ENCODE results near the gene TEN1. TPM values are rescaled to one million over a fixed set of nuclear protein-coding genes. Genes with fewer than 3 reads are reported as not detected.

Gene TEN1
- total and polyA plus RNA-seq, 9 of the 15 experiments (the other 6 are each of a cell fraction or from before 2014, with no cell fraction given): 1.3 to 25.7 (median 10.1) TPM

- in situ Hi-C loops (cut with MboI) (no loop called here), intact Hi-C loops (cut with micrococcal nuclease) (no loop called here)
- Histone ChIP-seq H3K9ac (ENCODE audit: insufficient read depth in 1 of 2, low read depth in 2 of 2, low read length in 2 of 2) (no peak overlapping the region), H2AFZ (ENCODE audit: low read depth, low read length) (no peak overlapping the region), H3K36me3 (ENCODE audit: control insufficient read depth, insufficient read depth, low read length) (peaks cover 3% of the 10 kb centered on the region; the same call in 1 of the 3 replicates), H3K79me2 (ENCODE audit: control insufficient read depth, insufficient read depth, low read length) (no peaks in the 10 kb centered on the region), H3K4me2 (ENCODE audit: insufficient read depth, low read length) (no peak overlapping the region), H3K9me3 (replicated peaks; ENCODE audit: control insufficient read depth, insufficient read depth, low read depth, low read length) (no peaks in the 10 kb centered on the region), H3K27me3 (ENCODE audit: control insufficient read depth in 2 of 2, insufficient read depth in 2 of 2, low read length in 2 of 2) (no peaks in the 10 kb centered on the region), H3K27ac (ENCODE audit: extremely low read depth, low read depth, low read length) (no peak overlapping the region), H3K4me1 (replicated peaks in 1 of 2; ENCODE audit: control insufficient read depth in 2 of 2, insufficient read depth in 2 of 2, low read length in 2 of 2) (peaks cover 11% of the 10 kb centered on the region in 2 experiments; a peak in 4 of 5 replicates), H3K9me1 (ENCODE audit: control insufficient read depth, insufficient read depth, low read length) (no peaks in the 10 kb centered on the region), H3K4me3 (no peak overlapping the region), H4K20me1 (replicated peaks; ENCODE audit: control insufficient read depth, insufficient read depth, low read length) (peaks cover 10% of the 10 kb centered on the region)
- FAIRE-seq (no peak), ATAC-seq (no peak), DNase-seq (ENCODE audit: extremely low read depth in 1 of 4, low spot score in 3 of 4) (no peak)
- ChIA-PET POLR2A (interaction anchor here (1.0 to 1.7 kb wide), 2 partner anchors 13 to 14 kb away, joined by 4 read pairs; partner anchors contain the start of genes ACOX1 and TEN1), CTCF (ENCODE audit: low intra/inter-chr PET ratio) (no interaction called here)
- no TSS peak for BruUV-seq (replicated peaks)
- 85% methylated on average over 6 of the region's 6 CpGs for WGBS (ENCODE audit: insufficient coverage, low coverage, missing lambda C conversion rate)
- TF ChIP-seq ZBTB5 (IDR thresholded peaks at IDR 0.05) (no peak), TRIM25 (IDR thresholded peaks at IDR 0.05; ENCODE audit: borderline replicate concordance) (no peak), FOS (IDR thresholded peaks at IDR 0.05; ENCODE audit: extremely low read depth, insufficient read length) (no peak), NR0B1 (IDR thresholded peaks at IDR 0.05; ENCODE audit: partially characterized antibody) (no peak), ZKSCAN1 (IDR thresholded peaks at IDR 0.05; ENCODE audit: low read depth, low read length) (no peak), U2AF1 (optimal IDR thresholded peaks at IDR 0.05; ENCODE audit: low read depth, low read length) (no peak), MED1 (CRISPR knock-in tag; IDR thresholded peaks at IDR 0.05; ENCODE audit: borderline replicate concordance) (no peak), RB1 (IDR thresholded peaks at IDR 0.05; ENCODE audit: low read depth) (no peak), POLR2G (IDR thresholded peaks at IDR 0.05; ENCODE audit: low read depth, low read length) (no peak), GTF3C2 (IDR thresholded peaks at IDR 0.05; ENCODE audit: borderline replicate concordance, extremely low read depth, insufficient read length) (no peak), IRF1 (CRISPR knock-in tag; IDR thresholded peaks at IDR 0.05; ENCODE audit: borderline replicate concordance) (no peak), GATAD2A (IDR thresholded peaks at IDR 0.05) (no peak), DDX20 (tag; IDR thresholded peaks at IDR 0.05; ENCODE audit: low read depth) (no peak), MBD2 (IDR thresholded peaks at IDR 0.05; ENCODE audit: borderline replicate concordance, low read depth) (no peak)
Observed at GRCh38 chr17:75965468-75965867, 13.6 kb upstream of the TEN1 start.
